Breast epithelium (tissue), 4 donors: Measurements from ENCODE around the gene P3H1. TPM values are rescaled to one million over a fixed set of nuclear protein-coding genes. Genes with fewer than 3 reads are reported as not detected.

Source experiments
- DNase-seq, 2 donors: peaks; one replicate each; pipeline ENCODE4 v3.0.0-alpha.2; 2019; ENCODE audit warnings: low spot score in 2 of 2
- H3K27ac ChIP-seq, 2 donors: fragments of 200-600 bp; sonication (generic) in 1 of 2; one replicate each; pipeline ENCODE4 v1.5.1; 2016 to 2019; ENCODE audit warnings: mild to moderate bottlenecking in 1 of 2
- H3K27me3 ChIP-seq, 2 donors: fragments of 200-600 bp; sonication (generic) in 1 of 2; one replicate each; pipeline versions ENCODE4 v1.5.1 to v1.6.0; 2017 to 2019; ENCODE audit warnings: control low read depth in 1 of 2, mild to moderate bottlenecking in 1 of 2
- H3K36me3 ChIP-seq: fragments of 200-600 bp; one replicate; pipeline ENCODE4 v1.5.1; 2019
- H3K4me1 ChIP-seq, 2 donors: fragments of 200-600 bp; sonication (generic); one replicate each; pipeline ENCODE4 v1.5.1; 2016 to 2019; ENCODE audit warnings: control low read depth in 1 of 2
- H3K4me3 ChIP-seq, 3 donors: fragments of 200-600 bp; sonication (generic); 1 replicate in 2 of 3; 2 replicates in 1 of 3; pipeline ENCODE4 v1.5.1; 2016 to 2019; ENCODE audit warnings: mild to moderate bottlenecking in 3 of 3, moderate library complexity in 2 of 3
- H3K9me3 ChIP-seq, 2 donors: fragments of 200-600 bp; sonication (generic) in 1 of 2; one replicate each; pipeline ENCODE4 v1.5.1; 2016 to 2019; ENCODE audit warnings: control low read depth in 1 of 2
- CTCF ChIP-seq, 3 donors: fragments of 450-650 bp; IDR thresholded peaks; one replicate each; pipeline ENCODE4 v1.5.1; 2016 to 2017; ENCODE audit warnings: antibody characterized with exemption in 3 of 3, mild to moderate bottlenecking in 3 of 3, moderate library complexity in 3 of 3
- POLR2A ChIP-seq: fragments of 450-650 bp; IDR thresholded peaks from one replicate; pipeline ENCODE4 v1.6.1; 2016; ENCODE audit warnings: antibody characterized with exemption, mild to moderate bottlenecking, moderate library complexity
- POLR2AphosphoS5 ChIP-seq, 3 donors: sonication (generic); formaldehyde crosslinking; IDR thresholded peaks; one replicate each; pipeline ENCODE4 v1.6.1; 2017; ENCODE audit warnings: antibody characterized with exemption in 3 of 3
- intact Hi-C: fragments of 100-400 bp; cut with DNase I; formaldehyde crosslinking; loops from one replicate; pipeline ENCODE4 v1.15.1; 2023; ENCODE audit warnings: low total_unique reads
- total RNA-seq, 3 donors: library from RNA; depleted of rRNA; stranded (reverse); fragments of >200 nt; gene quantifications; one replicate each; pipeline ENCODE4 v1.1.0, GENCODE V29; 2016

P3H1 gene
- total RNA-seq, 3 donors from 2014 or later = 23.1 to 34.9 (median 34.4) TPM

GRCh38 chr1:42741706-42742105, 25.1 kb downstream of the P3H1 start:
- H3K4me3 ChIP-seq = no peak overlapping the region
- no peaks in the 10 kb centered on the region for H3K9me3 ChIP-seq
- intact Hi-C loops = no loop called here
- H3K4me1 ChIP-seq = no peaks in the 10 kb centered on the region
- H3K36me3 ChIP-seq = no peaks in the 10 kb centered on the region
- TF ChIP-seq POLR2AphosphoS5 (IDR thresholded peaks at IDR 0.05) = no peak
- no peak for TF ChIP-seq CTCF (IDR thresholded peaks at IDR 0.05)
- TF ChIP-seq POLR2A = no peak
- DNase-seq = no peak
- peak overlapping the region; percentile 36 to 78 for H3K27ac ChIP-seq
- no peaks in the 10 kb centered on the region for H3K27me3 ChIP-seq

GRCh38 chr1:42740851-42741580, 25.8 kb downstream of the P3H1 start:
- no peak overlapping the region for H3K4me3 ChIP-seq
- no peaks in the 10 kb centered on the region for H3K4me1 ChIP-seq
- H3K36me3 ChIP-seq = no peaks in the 10 kb centered on the region
- DNase-seq = no peak
- TF ChIP-seq POLR2AphosphoS5 (IDR thresholded peaks at IDR 0.05) (no peak), POLR2A (no peak), CTCF (IDR thresholded peaks at IDR 0.05) (no peak)
- no peaks in the 10 kb centered on the region for H3K9me3 ChIP-seq
- intact Hi-C loops = no loop called here
- H3K27me3 ChIP-seq = no peaks in the 10 kb centered on the region
- peak overlapping the region; percentile 40 to 78 for H3K27ac ChIP-seq

- no peaks in the 10 kb centered on the region for H3K4me1 ChIP-seq
- no peak for DNase-seq
- intact Hi-C loops = no loop called here
- no peaks in the 10 kb centered on the region for H3K27me3 ChIP-seq
- TF ChIP-seq POLR2AphosphoS5 (IDR thresholded peaks at IDR 0.05) (no peak), POLR2A (no peak), CTCF (IDR thresholded peaks at IDR 0.05) (no peak)
- H3K27ac ChIP-seq = peak within 1 kb of the TSS; percentile 40 to 78
- no peaks in the 10 kb centered on the region for H3K36me3 ChIP-seq
- H3K4me3 ChIP-seq = peak within 1 kb of the TSS in 2 of 3 donors; percentile 28 to 40
- H3K9me3 ChIP-seq = no peaks in the 10 kb centered on the region
These were observed 26.8 kb downstream of the P3H1 start, which contains the start of gene CLDN19 for GRCh38 chr1:42739753-42740700. Gene CLDN19 (minus strand): TSS chr1:42740236. CDS start chr1:42740063, 173 bp downstream.

- Histone ChIP-seq H3K4me3 (peak overlapping the region in 1 of 3 donors; percentile 40), H3K27me3 (no peaks in the 10 kb centered on the region), H3K27ac (no peak overlapping the region), H3K36me3 (no peaks in the 10 kb centered on the region), H3K4me1 (no peaks in the 10 kb centered on the region), H3K9me3 (no peaks in the 10 kb centered on the region)
- DNase-seq = no peak
- intact Hi-C loops = no loop called here
- no peak for TF ChIP-seq POLR2AphosphoS5 (IDR thresholded peaks at IDR 0.05)
- TF ChIP-seq CTCF (IDR thresholded peaks at IDR 0.05) = no peak
- no peak for TF ChIP-seq POLR2A
These were observed 28.1 kb downstream of the P3H1 start for GRCh38 chr1:42738678-42739226.
